Nephron (organoid): ENCODE data around the gene MCOLN3.
"Not testable (repeated sequence)": the region's sequence is repeated elsewhere in the genome, so short reads cannot be mapped to it uniquely, and the experiment has no call there.

Source experiments
- H3K27ac Mint-ChIP-seq, 3 experiments: 2 replicates each; pipeline ENCODE4 v1.8.0; 2020; ENCODE audit warnings: mixed read lengths in 3 of 3, mild to moderate bottlenecking in 2 of 3, moderate library complexity in 1 of 3
- H3K27me3 Mint-ChIP-seq: 2 replicates; pipeline ENCODE4 v1.8.0; 2021; ENCODE audit warnings: low read depth, mild to moderate bottlenecking, moderate library complexity, mixed read lengths
- H3K36me3 Mint-ChIP-seq: 2 replicates; pipeline ENCODE4 v1.8.0; 2020; ENCODE audit warnings: low read depth, mixed read lengths
- H3K4me1 Mint-ChIP-seq: 2 replicates; pipeline ENCODE4 v1.8.0; 2020; ENCODE audit warnings: mixed read lengths
- H3K4me3 Mint-ChIP-seq, 3 experiments: 2 replicates each; pipeline ENCODE4 v1.8.0; 2020; ENCODE audit warnings: mild to moderate bottlenecking in 3 of 3, mixed read lengths in 3 of 3, moderate library complexity in 2 of 3
- H3K9me3 Mint-ChIP-seq: 2 replicates; pipeline ENCODE4 v1.8.0; 2020; ENCODE audit warnings: mixed read lengths
- CTCF ChIP-seq, 3 experiments: fragments of 200-600 bp; sonication (generic); IDR thresholded peaks; one replicate each; pipeline ENCODE4 v1.5.0; 2021; ENCODE audit warnings: antibody characterized with exemption in 3 of 3; ENCODE audit not compliant: unreplicated experiment in 3 of 3

The MCOLN3 gene

GRCh38 chr1:84995484-84996334 is 52.6 kb downstream of the MCOLN3 start:
- Mint-ChIP-seq H3K36me3 (no peaks in the 10 kb centered on the region), H3K27me3 (peaks cover 82% of the 10 kb centered on the region), H3K27ac (no peak overlapping the region), H3K4me3 (peak overlapping the region in 2 of 3 experiments; percentile 20 to 82), H3K4me1 (peaks cover 6% of the 10 kb centered on the region), H3K9me3 (peaks cover 12% of the 10 kb centered on the region)
- TF ChIP-seq CTCF (IDR thresholded peaks at IDR 0.05; ENCODE audit: unreplicated experiment in 3 of 3): no peak

GRCh38 chr1:84991097-84991920 is 57.0 kb downstream of the MCOLN3 start:
- H3K27ac Mint-ChIP-seq: no peak overlapping the region
- H3K4me1 Mint-ChIP-seq: no peaks in the 10 kb centered on the region
- H3K9me3 Mint-ChIP-seq: peaks cover 12% of the 10 kb centered on the region
- no peak for TF ChIP-seq CTCF (IDR thresholded peaks at IDR 0.05; ENCODE audit: unreplicated experiment in 3 of 3)
- peaks cover 43% of the 10 kb centered on the region for H3K27me3 Mint-ChIP-seq
- no peak overlapping the region for H3K4me3 Mint-ChIP-seq
- H3K36me3 Mint-ChIP-seq: no peaks in the 10 kb centered on the region

- TF ChIP-seq CTCF (IDR thresholded peaks at IDR 0.05; ENCODE audit: unreplicated experiment in 3 of 3): no peak
- Mint-ChIP-seq H3K36me3 (no peaks in the 10 kb centered on the region), H3K4me3 (no peak overlapping the region), H3K27me3 (peaks cover 30% of the 10 kb centered on the region), H3K9me3 (peaks cover 3% of the 10 kb centered on the region), H3K4me1 (no peaks in the 10 kb centered on the region), H3K27ac (no peak overlapping the region)
These were observed 59.7 kb downstream of the MCOLN3 start for GRCh38 chr1:84988588-84988987.

DNA sequence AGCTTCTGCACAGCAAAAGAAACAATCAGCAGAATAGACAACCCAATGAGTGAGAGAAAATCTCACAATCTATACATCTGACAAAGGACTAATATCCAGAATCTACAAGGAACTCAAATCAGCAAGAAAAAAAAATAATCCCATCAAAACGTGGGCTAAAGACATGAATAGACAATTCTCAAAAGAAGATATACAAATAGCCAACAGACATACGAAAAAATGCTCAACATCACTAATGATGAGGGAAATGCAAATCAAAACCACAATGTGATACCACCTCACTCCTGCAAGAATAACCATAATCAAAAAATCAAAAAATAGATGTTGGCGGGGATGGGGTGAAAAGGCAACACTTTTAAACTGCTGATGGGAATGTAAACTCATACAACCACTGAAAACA is 61.7 kb downstream of the MCOLN3 start:
- H3K27ac Mint-ChIP-seq, H3K36me3 Mint-ChIP-seq, H3K4me3 Mint-ChIP-seq, H3K4me1 Mint-ChIP-seq, H3K9me3 Mint-ChIP-seq: not testable (repeated sequence)
- H3K27me3 Mint-ChIP-seq: peaks cover 16% of the 10 kb centered on the region

DNA sequence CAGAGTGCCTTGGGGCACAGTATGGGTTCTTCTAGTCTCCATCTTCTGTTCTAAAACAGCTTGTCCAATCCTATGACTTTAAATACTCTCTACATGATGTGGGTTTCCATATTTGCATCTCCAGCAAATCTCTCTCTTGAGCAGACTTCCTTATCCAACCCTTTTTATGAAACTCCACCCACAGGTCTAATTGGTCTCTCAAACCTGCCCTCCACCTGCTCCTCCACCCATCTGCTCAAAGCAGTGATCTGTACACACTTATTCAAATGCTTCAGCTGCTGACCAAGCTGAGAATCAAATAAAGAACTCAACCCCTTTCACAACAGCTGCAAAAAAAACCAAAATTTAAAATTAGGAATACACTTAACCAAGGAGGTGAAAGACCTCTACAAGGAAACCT is 62.9 kb downstream of the MCOLN3 start:
- no peaks in the 10 kb centered on the region for H3K36me3 Mint-ChIP-seq
- H3K9me3 Mint-ChIP-seq: no peaks in the 10 kb centered on the region
- no peak for TF ChIP-seq CTCF (IDR thresholded peaks at IDR 0.05; ENCODE audit: unreplicated experiment in 3 of 3)
- H3K4me1 Mint-ChIP-seq: no peaks in the 10 kb centered on the region
- no peak overlapping the region for H3K4me3 Mint-ChIP-seq
- no peak overlapping the region for H3K27ac Mint-ChIP-seq
- peaks cover 8% of the 10 kb centered on the region for H3K27me3 Mint-ChIP-seq

DNA sequence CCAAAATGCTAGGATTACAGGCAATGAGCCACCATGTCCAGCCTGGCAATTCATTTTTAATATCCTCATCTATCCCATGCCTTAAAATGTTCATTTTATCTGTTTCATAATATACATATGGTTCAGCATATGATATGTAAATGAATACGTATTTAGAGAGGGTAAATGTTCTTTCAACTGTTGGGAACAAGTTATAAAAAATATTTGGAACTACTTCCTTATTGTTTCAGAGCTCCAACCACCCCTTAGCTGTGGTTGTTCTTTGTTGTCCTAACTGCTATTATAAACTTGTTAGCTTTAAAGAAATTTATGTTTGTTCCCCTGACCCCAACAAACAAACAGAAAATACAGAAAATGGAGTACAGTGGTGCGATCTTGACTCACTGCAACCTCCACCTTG is 65.9 kb downstream of the MCOLN3 start:
- no peak overlapping the region for H3K27ac Mint-ChIP-seq
- no peaks in the 10 kb centered on the region for H3K36me3 Mint-ChIP-seq
- H3K9me3 Mint-ChIP-seq: peaks cover 12% of the 10 kb centered on the region
- peaks cover 8% of the 10 kb centered on the region for H3K27me3 Mint-ChIP-seq
- TF ChIP-seq CTCF (IDR thresholded peaks at IDR 0.05; ENCODE audit: unreplicated experiment in 3 of 3): no peak
- H3K4me3 Mint-ChIP-seq: no peak overlapping the region
- no peaks in the 10 kb centered on the region for H3K4me1 Mint-ChIP-seq
